ENCODE measurements around the gene SLC43A2. TPM values are rescaled to one million over a fixed set of nuclear protein-coding genes. Genes with fewer than 3 reads are reported as not detected.

The SLC43A2 gene
- total RNA-seq, 1 donor from 2014 or later, result 39.9 TPM

DNA sequence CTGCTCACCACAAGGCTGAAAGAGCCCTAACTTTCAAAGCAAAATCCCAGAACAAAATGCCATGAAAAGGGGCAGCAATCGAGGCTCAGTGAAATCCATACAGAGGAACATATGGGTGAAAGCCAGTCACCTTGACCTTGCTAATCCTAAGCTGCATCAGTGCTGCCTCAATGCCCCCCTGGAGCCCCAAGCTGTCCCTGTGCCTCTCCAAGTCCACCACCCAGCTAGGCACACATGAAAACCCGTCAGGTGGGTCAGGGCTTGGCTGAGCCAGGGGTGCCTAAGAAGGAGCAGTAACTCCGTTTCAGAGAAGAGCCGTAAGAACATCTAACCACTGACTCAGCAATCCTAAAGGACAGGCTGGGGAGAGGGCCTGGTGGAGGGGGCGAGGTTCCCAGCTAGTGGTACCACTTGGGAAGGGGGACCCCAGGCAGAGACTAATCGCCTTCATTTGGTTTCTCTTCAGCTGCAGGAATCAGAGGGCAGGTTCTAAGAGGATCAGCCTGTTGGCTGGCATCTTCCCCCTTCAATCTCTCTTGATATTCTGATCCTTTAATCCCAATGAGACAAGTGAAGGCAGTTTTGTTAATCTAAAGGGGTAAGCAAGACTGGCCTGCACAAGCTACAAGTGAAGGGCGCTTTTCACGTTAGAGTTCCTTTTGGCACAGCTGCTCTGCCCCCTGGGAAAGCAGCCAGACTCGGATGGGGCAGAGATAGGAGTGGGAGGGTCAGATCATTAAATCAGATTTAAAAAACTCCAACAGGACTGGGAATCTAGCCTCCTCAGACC, 73.7 kb downstream of the SLC43A2 start:
- Histone ChIP-seq H3K4me1 (peaks cover 48% of the 10 kb centered on the region), H3K27me3 (no peaks in the 10 kb centered on the region), H3K9me3 (no peaks in the 10 kb centered on the region), H3K36me3 (peaks cover 39% of the 10 kb centered on the region), H3K27ac (peak overlapping the region; percentile 11), H3K4me3 (no peak overlapping the region)
- no peak for TF ChIP-seq CTCF (IDR thresholded peaks at IDR 0.05)
- DNase-seq (no peak), ATAC-seq (no peak)
- intact Hi-C loops (cut with DNase I), result no loop called here

DNA sequence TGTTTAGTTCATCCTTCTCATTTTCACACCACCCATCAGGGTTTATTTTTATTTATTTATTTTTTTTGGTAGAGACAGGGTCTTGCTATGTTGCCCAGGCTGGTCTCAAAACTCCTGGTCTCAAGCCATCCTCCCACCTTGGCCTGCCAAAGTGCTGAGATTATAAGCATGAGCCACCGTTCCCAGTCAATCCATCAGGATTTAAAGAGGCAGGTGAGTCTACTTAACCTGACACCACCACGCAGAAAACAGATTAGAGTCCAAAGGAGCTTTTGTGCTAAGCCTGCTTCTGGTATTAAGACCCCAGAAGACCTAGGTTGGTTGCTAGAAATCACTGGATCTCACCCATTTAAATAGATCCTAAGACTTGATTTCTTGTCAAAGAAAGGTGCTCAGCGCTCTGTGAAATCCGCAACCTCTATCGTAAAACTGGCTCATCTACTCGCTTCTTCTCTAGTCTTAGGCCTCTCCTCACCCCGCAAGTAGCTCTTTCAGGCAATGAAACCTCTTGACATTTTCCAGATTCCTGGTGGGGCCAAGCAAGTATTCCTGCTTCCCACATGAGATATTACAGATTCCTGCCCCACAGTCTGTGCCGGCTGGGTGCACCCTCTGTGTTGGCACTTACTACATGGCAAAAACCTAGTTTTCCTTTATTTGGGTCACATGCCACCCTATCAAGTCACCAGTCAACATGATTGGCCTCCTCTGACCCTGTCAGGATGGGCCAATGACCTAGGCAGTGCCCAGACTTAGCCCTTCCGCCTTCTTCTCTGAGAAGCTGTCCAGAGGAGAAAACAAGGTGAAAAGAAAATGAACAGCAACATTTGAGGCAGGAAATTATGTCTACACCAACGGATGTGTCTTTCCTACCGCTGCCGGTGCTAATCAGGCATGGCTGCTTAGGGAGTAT, 75.0 kb downstream of the SLC43A2 start:
- no peaks in the 10 kb centered on the region for H3K9me3 ChIP-seq
- peaks cover 38% of the 10 kb centered on the region for H3K4me1 ChIP-seq
- H3K36me3 ChIP-seq, result peaks cover 52% of the 10 kb centered on the region
- ATAC-seq (peak; percentile 67), DNase-seq (no peak)
- peak overlapping the region; percentile 55 for H3K27ac ChIP-seq
- no peak overlapping the region for H3K4me3 ChIP-seq
- H3K27me3 ChIP-seq, result no peaks in the 10 kb centered on the region
- intact Hi-C loops (cut with DNase I), result no loop called here
- no peak for TF ChIP-seq CTCF (IDR thresholded peaks at IDR 0.05)

- no peak for DNase-seq
- peak overlapping the region; percentile 17 for H3K27ac ChIP-seq
- H3K4me1 ChIP-seq, result peaks cover 38% of the 10 kb centered on the region
- peaks cover 59% of the 10 kb centered on the region for H3K36me3 ChIP-seq
- intact Hi-C loops (cut with DNase I), result no loop called here
- no peak for TF ChIP-seq CTCF (IDR thresholded peaks at IDR 0.05)
- no peaks in the 10 kb centered on the region for H3K9me3 ChIP-seq
- no peak overlapping the region for H3K4me3 ChIP-seq
- ATAC-seq, result no peak
- no peaks in the 10 kb centered on the region for H3K27me3 ChIP-seq
Measured at GRCh38 chr17:1552932-1553331, 75.7 kb downstream of the SLC43A2 start.

DNA sequence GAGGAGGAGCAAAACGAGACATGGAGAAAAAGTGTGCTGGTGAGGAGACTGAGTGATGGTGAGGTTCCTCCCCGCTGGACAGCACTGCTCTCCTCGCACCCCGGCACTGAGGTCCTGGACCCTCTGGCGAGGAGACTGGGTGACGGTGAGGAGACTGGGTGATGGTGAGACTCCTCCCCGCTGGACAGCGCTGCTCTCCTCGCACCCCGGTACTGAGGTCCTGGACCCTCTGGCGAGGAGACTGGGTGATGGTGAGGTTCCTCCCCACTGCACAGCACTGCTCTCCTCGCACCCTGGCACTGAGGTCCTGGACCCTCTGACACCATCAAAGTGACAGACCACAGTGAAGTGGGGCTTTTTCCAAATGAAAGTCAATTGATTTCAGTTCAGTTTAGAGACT, 76.9 kb downstream of the SLC43A2 start:
- Histone ChIP-seq H3K4me1 (peaks cover 31% of the 10 kb centered on the region), H3K9me3 (no peaks in the 10 kb centered on the region), H3K4me3 (no peak overlapping the region), H3K27ac (no peak overlapping the region), H3K27me3 (no peaks in the 10 kb centered on the region), H3K36me3 (peaks cover 67% of the 10 kb centered on the region)
- ATAC-seq, result no peak
- intact Hi-C loops (cut with DNase I), result no loop called here
- TF ChIP-seq CTCF (IDR thresholded peaks at IDR 0.05), result no peak
- no peak for DNase-seq

DNA sequence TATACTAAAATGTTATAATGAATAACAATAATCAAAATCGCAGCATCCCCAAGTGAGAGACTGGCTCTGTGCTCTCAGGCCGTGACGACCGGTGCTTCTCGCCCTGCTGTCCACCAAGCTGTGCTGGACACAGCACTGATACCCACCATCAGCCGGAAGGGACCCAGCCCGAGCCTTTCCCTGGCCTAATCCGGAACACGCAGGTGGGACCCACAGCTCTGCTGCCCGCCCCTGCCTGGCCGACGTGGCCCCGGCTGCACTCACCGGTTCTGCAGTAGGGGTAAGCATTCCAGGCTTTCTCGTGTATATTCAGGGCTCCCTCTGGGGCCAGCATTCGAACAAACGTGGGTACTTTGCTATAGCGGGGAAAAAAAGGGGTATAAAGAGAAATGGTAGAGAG, 80.6 kb downstream of the SLC43A2 start:
- intact Hi-C loops (cut with DNase I), result no loop called here
- no peak for ATAC-seq
- H3K4me3 ChIP-seq, result no peak overlapping the region
- no peak overlapping the region for H3K27ac ChIP-seq
- no peaks in the 10 kb centered on the region for H3K27me3 ChIP-seq
- peaks cover 96% of the 10 kb centered on the region for H3K36me3 ChIP-seq
- H3K9me3 ChIP-seq, result no peaks in the 10 kb centered on the region
- peaks cover 2% of the 10 kb centered on the region for H3K4me1 ChIP-seq
- no peak for TF ChIP-seq CTCF (IDR thresholded peaks at IDR 0.05)
- no peak for DNase-seq
